Body of pancreas (tissue), 4 donors: ENCODE measurements around the gene ROBO1. TPM values are rescaled to one million over a fixed set of nuclear protein-coding genes. Genes with fewer than 3 reads are reported as not detected.
"Not testable (repeated sequence)": the region's sequence is repeated elsewhere in the genome, so short reads cannot be mapped to it uniquely, and the experiment has no call there.

Source experiments
- ATAC-seq: fragments of 150-250 bp; one replicate; pipeline ENCODE4 v1.9.1; 2016
- DNase-seq, 4 donors: peaks; one replicate each; pipeline ENCODE4 v3.0.0-alpha.2; 2019
- H3K27ac ChIP-seq, 4 donors: fragments of 200-600 bp; sonication (generic); 1 replicate in 3 of 4; 2 replicates in 1 of 4; pipeline versions ENCODE4 v1.5.1 to v1.6.1; 2016 to 2019; ENCODE audit warnings: mild to moderate bottlenecking in 1 of 4, mixed read lengths in 1 of 4, moderate library complexity in 1 of 4
- H3K27me3 ChIP-seq, 2 donors: fragments of 200-600 bp; sonication (generic); one replicate each; pipeline ENCODE4 v1.6.0; 2016; ENCODE audit warnings: mild to moderate bottlenecking in 1 of 2
- H3K36me3 ChIP-seq, 2 donors: fragments of 200-600 bp; sonication (generic); replicated peaks in 1 of 2; 2 replicates each; pipeline ENCODE4 v1.5.1; 2016; ENCODE audit warnings: low read depth in 2 of 2; ENCODE audit not compliant: insufficient read depth in 1 of 2
- H3K4me1 ChIP-seq: fragments of 200-600 bp; sonication (generic); one replicate; pipeline ENCODE4 v1.6.0; 2016
- H3K4me3 ChIP-seq, 2 donors: fragments of 200-600 bp; sonication (generic); 1 replicate in 1 of 2; 2 replicates in 1 of 2; pipeline ENCODE4 v1.5.1; 2016 to 2019
- H3K9me3 ChIP-seq, 3 donors: fragments of 200-600 bp; sonication (generic); 1 replicate in 2 of 3; 2 replicates in 1 of 3; pipeline ENCODE4 v1.5.1; 2016
- CTCF ChIP-seq, 7 experiments: fragments of 450-650 bp in 4 of 7; fragments of 200-600 bp in 3 of 7; sonication (generic) in 3 of 7; IDR thresholded peaks; one replicate each; pipeline ENCODE4 v1.5.1; 2016 to 2019; ENCODE audit warnings: antibody characterized with exemption in 7 of 7
- POLR2A ChIP-seq, 3 donors: fragments of 450-650 bp; IDR thresholded peaks; one replicate each; pipeline ENCODE4 v1.6.1; 2016; ENCODE audit warnings: antibody characterized with exemption in 3 of 3, mild to moderate bottlenecking in 2 of 3
- WGBS, 2 donors: methylation state at CpG; one replicate each; pipeline ENCODE4 v1.1.5; 2017; 5-methylcytosine and 5-hydroxymethylcytosine counted together
- intact Hi-C: fragments of 100-400 bp; cut with DNase I; formaldehyde crosslinking; loops from one replicate; pipeline ENCODE4 v1.15.1; 2023
- total RNA-seq, 2 donors: library from RNA; depleted of rRNA; stranded (reverse); fragments of >200 nt; gene quantifications; one replicate each; pipeline ENCODE4 v1.1.0, GENCODE V29; 2016

The ROBO1 gene
- total RNA-seq, 2 donors from 2014 or later: 3.9 to 9.9 TPM

GRCh38 chr3:79178471-79179180 lies 589.2 kb downstream of the ROBO1 start:
- 45 to 53% methylated on average over 5 of the region's 5 CpGs for WGBS, 2 donors
- ATAC-seq (no peak), DNase-seq (no peak)
- TF ChIP-seq CTCF (IDR thresholded peaks at IDR 0.05) (no peak), POLR2A (IDR thresholded peaks at IDR 0.05) (no peak)
- H3K27me3 ChIP-seq: no peaks in the 10 kb centered on the region
- H3K27ac ChIP-seq: no peak overlapping the region
- no peaks in the 10 kb centered on the region for H3K9me3 ChIP-seq
- intact Hi-C loops: no loop called here
- H3K36me3 ChIP-seq: no peaks in the 10 kb centered on the region
- no peak overlapping the region for H3K4me3 ChIP-seq
- H3K4me1 ChIP-seq: no peaks in the 10 kb centered on the region

GRCh38 chr3:79175870-79176269 lies 591.9 kb downstream of the ROBO1 start:
- Histone ChIP-seq H3K27ac (no peak overlapping the region), H3K9me3 (no peaks in the 10 kb centered on the region), H3K27me3 (no peaks in the 10 kb centered on the region), H3K4me1 (no peaks in the 10 kb centered on the region), H3K4me3 (no peak overlapping the region), H3K36me3 (no peaks in the 10 kb centered on the region)
- ATAC-seq: no peak
- 56 to 67% methylated on average over 1 of the region's 1 CpG for WGBS, 2 donors
- intact Hi-C loops: no loop called here
- DNase-seq: no peak
- no peak for TF ChIP-seq CTCF (IDR thresholded peaks at IDR 0.05)
- TF ChIP-seq POLR2A (IDR thresholded peaks at IDR 0.05): no peak

GRCh38 chr3:79173259-79173658 lies 594.5 kb downstream of the ROBO1 start:
- H3K27me3 ChIP-seq, H3K36me3 ChIP-seq, ATAC-seq, H3K27ac ChIP-seq, H3K4me3 ChIP-seq, H3K4me1 ChIP-seq, intact Hi-C loops, DNase-seq, H3K9me3 ChIP-seq: not testable (repeated sequence)
- 87 to 93% methylated on average over 4 to 19 of the region's 21 CpGs for WGBS, 2 donors

- Histone ChIP-seq H3K9me3 (no peaks in the 10 kb centered on the region), H3K36me3 (no peaks in the 10 kb centered on the region), H3K4me1 (no peaks in the 10 kb centered on the region), H3K4me3 (no peak overlapping the region), H3K27ac (no peak overlapping the region), H3K27me3 (no peaks in the 10 kb centered on the region)
- no peak for DNase-seq
- no peak for ATAC-seq
- TF ChIP-seq CTCF (IDR thresholded peaks at IDR 0.05): no peak
- TF ChIP-seq POLR2A (IDR thresholded peaks at IDR 0.05): no peak
- intact Hi-C loops: no loop called here
- WGBS, 2 donors: 54 to 63% methylated on average over 1 of the region's 1 CpG
Measured at GRCh38 chr3:79172241-79172640, 595.6 kb downstream of the ROBO1 start.

GRCh38 chr3:79170021-79170420 lies 597.8 kb downstream of the ROBO1 start:
- Histone ChIP-seq H3K4me3 (no peak overlapping the region), H3K27ac (no peak overlapping the region), H3K36me3 (no peaks in the 10 kb centered on the region), H3K4me1 (no peaks in the 10 kb centered on the region), H3K9me3 (no peaks in the 10 kb centered on the region), H3K27me3 (no peaks in the 10 kb centered on the region)
- no peak for ATAC-seq
- TF ChIP-seq POLR2A (IDR thresholded peaks at IDR 0.05) (no peak), CTCF (IDR thresholded peaks at IDR 0.05) (no peak)
- intact Hi-C loops: no loop called here
- no peak for DNase-seq
- WGBS, 2 donors: 83 to 88% methylated on average over 1 of the region's 1 CpG
